ENCODE results near the gene MPRIP. TPM values are rescaled to one million over a fixed set of nuclear protein-coding genes. Genes with fewer than 3 reads are reported as not detected.
"Not testable (repeated sequence)": the region's sequence is repeated elsewhere in the genome, so short reads cannot be mapped to it uniquely, and the experiment has no call there.

MPRIP gene
- polyA plus RNA-seq, 1 of the 3 experiments (the other 2 are of a cell fraction) = 64.4 TPM

DNA sequence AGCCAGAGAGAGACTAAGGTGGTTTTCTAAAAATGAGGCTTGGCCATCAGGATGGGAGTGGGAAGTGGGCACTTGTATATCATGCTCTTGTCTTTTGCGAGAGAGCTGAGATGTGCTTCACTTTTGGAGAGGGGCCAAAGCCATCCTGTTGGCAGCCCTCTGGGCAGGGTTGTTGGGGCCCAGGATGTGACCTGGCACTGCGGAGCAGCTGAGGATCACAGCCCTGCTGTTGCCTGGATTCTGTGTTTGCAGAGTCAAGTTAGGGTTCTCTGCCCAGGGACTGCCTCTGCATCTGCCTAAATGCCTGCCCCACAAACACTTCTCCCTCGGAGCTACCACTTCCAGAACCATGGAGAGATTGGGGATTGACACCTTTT lies 92.7 kb downstream of the MPRIP start:
- no peak overlapping the region for H3K4me3 ChIP-seq (ENCODE audit: low read depth in 2 of 2, low read length in 1 of 2)
- TF ChIP-seq, protein P1, sequence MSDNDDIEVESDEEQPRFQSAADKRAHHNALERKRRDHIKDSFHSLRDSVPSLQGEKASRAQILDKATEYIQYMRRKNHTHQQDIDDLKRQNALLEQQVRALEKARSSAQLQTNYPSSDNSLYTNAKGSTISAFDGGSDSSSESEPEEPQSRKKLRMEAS (IDR thresholded peaks at IDR 0.05; ENCODE audit: low read depth) = no peak
- TF ChIP-seq, protein P2, sequence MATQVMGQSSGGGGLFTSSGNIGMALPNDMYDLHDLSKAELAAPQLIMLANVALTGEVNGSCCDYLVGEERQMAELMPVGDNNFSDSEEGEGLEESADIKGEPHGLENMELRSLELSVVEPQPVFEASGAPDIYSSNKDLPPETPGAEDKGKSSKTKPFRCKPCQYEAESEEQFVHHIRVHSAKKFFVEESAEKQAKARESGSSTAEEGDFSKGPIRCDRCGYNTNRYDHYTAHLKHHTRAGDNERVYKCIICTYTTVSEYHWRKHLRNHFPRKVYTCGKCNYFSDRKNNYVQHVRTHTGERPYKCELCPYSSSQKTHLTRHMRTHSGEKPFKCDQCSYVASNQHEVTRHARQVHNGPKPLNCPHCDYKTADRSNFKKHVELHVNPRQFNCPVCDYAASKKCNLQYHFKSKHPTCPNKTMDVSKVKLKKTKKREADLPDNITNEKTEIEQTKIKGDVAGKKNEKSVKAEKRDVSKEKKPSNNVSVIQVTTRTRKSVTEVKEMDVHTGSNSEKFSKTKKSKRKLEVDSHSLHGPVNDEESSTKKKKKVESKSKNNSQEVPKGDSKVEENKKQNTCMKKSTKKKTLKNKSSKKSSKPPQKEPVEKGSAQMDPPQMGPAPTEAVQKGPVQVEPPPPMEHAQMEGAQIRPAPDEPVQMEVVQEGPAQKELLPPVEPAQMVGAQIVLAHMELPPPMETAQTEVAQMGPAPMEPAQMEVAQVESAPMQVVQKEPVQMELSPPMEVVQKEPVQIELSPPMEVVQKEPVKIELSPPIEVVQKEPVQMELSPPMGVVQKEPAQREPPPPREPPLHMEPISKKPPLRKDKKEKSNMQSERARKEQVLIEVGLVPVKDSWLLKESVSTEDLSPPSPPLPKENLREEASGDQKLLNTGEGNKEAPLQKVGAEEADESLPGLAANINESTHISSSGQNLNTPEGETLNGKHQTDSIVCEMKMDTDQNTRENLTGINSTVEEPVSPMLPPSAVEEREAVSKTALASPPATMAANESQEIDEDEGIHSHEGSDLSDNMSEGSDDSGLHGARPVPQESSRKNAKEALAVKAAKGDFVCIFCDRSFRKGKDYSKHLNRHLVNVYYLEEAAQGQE (IDR thresholded peaks at IDR 0.05; ENCODE audit: low read depth, low read length) = no peak
- no peak for TF ChIP-seq CHD2 (IDR thresholded peaks at IDR 0.05; ENCODE audit: low read length, partially characterized antibody)
- TF ChIP-seq TCF12 (IDR thresholded peaks at IDR 0.05) = no peak
- TF ChIP-seq RFX5 (IDR thresholded peaks at IDR 0.05; ENCODE audit: low read length) = no peak
- no peak for TF ChIP-seq POLR2AphosphoS5 (IDR thresholded peaks at IDR 0.05; ENCODE audit: low read depth, low read length)
- TF ChIP-seq SMC3 (IDR thresholded peaks at IDR 0.05; ENCODE audit: low read depth, low read length) = no peak
- TF ChIP-seq RXRA (IDR thresholded peaks at IDR 0.05; ENCODE audit: borderline replicate concordance, low read depth) = no peak
- no peak for TF ChIP-seq TAF1 (IDR thresholded peaks at IDR 0.05; ENCODE audit: borderline replicate concordance, low read depth, low read length)
- TF ChIP-seq EP300 (IDR thresholded peaks at IDR 0.05; ENCODE audit: borderline replicate concordance in 1 of 2, low read depth in 1 of 2, low read length in 1 of 2) = no peak
- TF ChIP-seq NRF1 (IDR thresholded peaks at IDR 0.05; ENCODE audit: low read depth, low read length) = no peak
- H3K9me2 ChIP-seq = no peaks in the 10 kb centered on the region
- H3K79me2 ChIP-seq (ENCODE audit: insufficient read depth) = peaks cover under 1% of the 10 kb centered on the region; the same call in 1 of the 2 replicates
- DNase-seq = no peak
- no peaks in the 10 kb centered on the region for H3K9me3 ChIP-seq
- peaks cover 24% of the 10 kb centered on the region; the same call in 1 of the 2 replicates for H4K20me1 ChIP-seq (ENCODE audit: insufficient read depth)
- 88% methylated on average over 2 of the region's 3 CpGs for WGBS (ENCODE audit: low lambda C conversion rate)
- H2AFZ ChIP-seq (ENCODE audit: low read depth) = no peak overlapping the region
- POLR2A ChIA-PET = no interaction called here
- no peak overlapping the region for H3K9ac ChIP-seq
- H3K27me3 ChIP-seq (ENCODE audit: insufficient read depth) = no peaks in the 10 kb centered on the region
- H3K36me3 ChIP-seq (replicated peaks in 1 of 2; ENCODE audit: control insufficient read depth in 1 of 2, insufficient read depth in 2 of 2, low read length in 1 of 2) = peaks cover 8 to 73% of the 10 kb centered on the region in 2 experiments
- peaks cover 4% of the 10 kb centered on the region for H3F3A ChIP-seq (replicated peaks; ENCODE audit: insufficient read depth)
- CTCF ChIA-PET = interaction anchor here (0.6 to 1.2 kb wide), 3 partner anchors 62 to 143 kb away, joined by 3 to 4 read pairs (median 3); no protein-coding TSS in a partner anchor
- peaks cover 0 to 4% of the 10 kb centered on the region in 2 experiments; a peak in 2 of 4 replicates for H3K4me1 ChIP-seq (ENCODE audit: control insufficient read depth in 1 of 2, insufficient read depth in 2 of 2, low read depth in 1 of 2, low read length in 1 of 2)
- H3K4me2 ChIP-seq = no peak overlapping the region
- H3K27ac ChIP-seq (ENCODE audit: low read depth in 2 of 2, low read length in 1 of 2) = no peak overlapping the region; a peak in 1 of 4 replicates

DNA sequence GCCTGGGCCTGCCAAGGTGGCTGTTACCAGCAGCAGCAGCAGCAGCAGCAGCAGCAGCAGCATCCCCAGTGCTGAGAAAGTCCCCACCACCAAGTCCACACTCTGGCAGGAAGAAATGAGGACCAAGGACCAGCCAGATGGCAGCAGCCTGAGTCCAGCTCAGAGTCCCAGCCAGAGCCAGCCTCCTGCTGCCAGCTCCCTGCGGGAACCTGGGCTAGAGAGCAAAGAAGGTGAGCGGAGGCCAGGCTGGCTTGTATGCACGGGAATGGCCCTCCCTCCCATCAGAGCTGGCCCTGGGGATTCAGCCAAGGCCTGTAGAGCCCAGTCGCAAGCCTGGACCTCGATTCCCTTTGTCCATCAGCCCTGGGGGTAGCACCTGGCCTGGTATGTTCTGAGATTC lies 94.0 kb downstream of the MPRIP start:
- WGBS (ENCODE audit: low lambda C conversion rate) = 94% methylated on average over 2 of the region's 5 CpGs
- H2AFZ ChIP-seq (ENCODE audit: low read depth); H3K79me2 ChIP-seq (ENCODE audit: insufficient read depth); H3K9ac ChIP-seq; H3K27me3 ChIP-seq (ENCODE audit: insufficient read depth); H3K9me3 ChIP-seq; H3K4me3 ChIP-seq (ENCODE audit: low read depth in 2 of 2, low read length in 1 of 2); H3K27ac ChIP-seq (ENCODE audit: low read depth in 2 of 2, low read length in 1 of 2); H3K4me1 ChIP-seq (ENCODE audit: control insufficient read depth in 1 of 2, insufficient read depth in 2 of 2, low read depth in 1 of 2, low read length in 1 of 2); DNase-seq; H3K4me2 ChIP-seq; H3K9me2 ChIP-seq; POLR2A ChIA-PET: not testable (repeated sequence)
- CTCF ChIA-PET = interaction anchor here (0.9 to 1.1 kb wide), 2 partner anchors 135 to 139 kb away, joined by 3 read pairs; no protein-coding TSS in a partner anchor
- peaks cover 14% of the 10 kb centered on the region for H3F3A ChIP-seq (replicated peaks; ENCODE audit: insufficient read depth)
- peaks cover 29% of the 10 kb centered on the region; the same call in 1 of the 2 replicates for H4K20me1 ChIP-seq (ENCODE audit: insufficient read depth)
- H3K36me3 ChIP-seq (replicated peaks in 1 of 2; ENCODE audit: control insufficient read depth in 1 of 2, insufficient read depth in 2 of 2, low read length in 1 of 2) = peaks cover 8 to 74% of the 10 kb centered on the region in 2 experiments
